Activated CD4-positive, CD25-positive, alpha-beta regulatory T cell (primary cell): ENCODE results near the gene GBF1.
"Not testable (repeated sequence)": the region's sequence is repeated elsewhere in the genome, so short reads cannot be mapped to it uniquely, and the experiment has no call there.

Source experiments
- DNase-seq, 4 experiments: peaks; one replicate each; lab custom pipeline; 2025; lab: John Stamatoyannopoulos, UW

The GBF1 gene

GRCh38 chr10:102306710-102307109, 61.4 kb downstream of the GBF1 start:
- no peak for DNase-seq

DNA sequence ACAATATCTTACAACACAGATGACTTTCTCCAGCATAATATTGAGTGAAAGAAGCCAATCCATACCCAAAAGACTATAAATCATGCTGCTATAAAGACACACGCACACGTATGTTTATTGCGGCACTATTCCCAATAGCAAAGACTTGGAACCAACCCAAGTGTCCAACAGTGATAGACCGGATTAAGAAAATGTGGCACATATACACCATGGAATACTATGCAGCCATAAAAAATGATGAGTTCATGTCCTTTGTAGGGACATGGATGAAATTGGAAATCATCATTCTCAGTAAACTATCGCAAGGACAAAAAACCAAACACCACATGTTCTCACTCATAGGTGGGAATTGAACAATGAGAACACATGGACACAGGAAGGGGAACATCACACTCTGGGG, 63.0 kb downstream of the GBF1 start:
- DNase-seq = not testable (repeated sequence)

DNA sequence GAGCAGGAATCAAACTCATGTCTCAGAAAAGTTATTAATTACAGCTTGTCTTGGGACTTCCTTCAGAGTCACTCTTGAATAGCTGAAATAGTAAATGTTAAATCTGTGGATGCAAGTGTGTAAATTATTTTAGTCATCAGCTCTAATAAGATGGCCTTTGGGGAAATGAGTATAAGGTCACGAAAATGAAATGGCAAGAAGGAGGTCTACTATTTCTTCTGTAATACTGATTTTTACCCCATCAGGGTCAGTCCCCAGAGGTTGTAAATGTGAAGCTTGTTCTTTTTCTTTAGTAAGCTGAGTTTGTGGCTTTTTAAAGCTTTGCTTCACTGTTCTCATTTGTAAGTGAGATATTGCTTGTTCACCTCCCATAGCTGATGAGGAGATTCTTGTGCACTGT, 63.9 kb downstream of the GBF1 start:
- no peak for DNase-seq

GRCh38 chr10:102309916-102310315, 64.6 kb downstream of the GBF1 start:
- DNase-seq = no peak

DNA sequence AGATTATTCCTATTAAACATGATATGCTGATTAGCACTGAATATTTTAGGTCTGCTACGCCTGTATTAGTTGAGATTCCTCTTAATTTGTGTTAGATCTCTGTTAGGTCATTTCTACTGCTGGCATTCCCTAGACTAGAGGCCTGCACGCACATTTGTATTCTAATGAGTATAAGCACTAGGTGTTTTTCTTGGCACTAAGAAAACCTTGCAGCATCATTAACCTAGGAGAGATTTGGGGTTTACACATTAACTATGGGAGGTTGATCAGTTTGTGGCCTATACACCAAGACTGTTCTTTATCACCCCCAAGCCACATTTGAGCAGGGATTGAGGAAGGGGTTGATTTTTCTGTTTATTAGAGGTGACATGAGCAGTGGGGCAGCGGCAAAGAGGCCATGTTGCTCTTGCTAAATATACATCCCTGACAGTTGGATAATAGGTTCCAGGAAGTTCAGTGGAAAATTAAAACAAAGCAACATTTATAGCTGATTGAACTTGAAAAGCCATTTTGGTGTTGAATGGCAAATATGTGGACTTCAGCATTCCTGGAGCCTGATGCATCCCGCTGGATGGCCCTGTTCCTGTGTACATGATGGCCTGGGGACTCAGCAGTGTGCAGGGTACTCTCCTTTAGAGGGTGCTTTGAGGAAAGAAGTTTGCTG, 65.2 kb downstream of the GBF1 start:
- DNase-seq = no peak

DNA sequence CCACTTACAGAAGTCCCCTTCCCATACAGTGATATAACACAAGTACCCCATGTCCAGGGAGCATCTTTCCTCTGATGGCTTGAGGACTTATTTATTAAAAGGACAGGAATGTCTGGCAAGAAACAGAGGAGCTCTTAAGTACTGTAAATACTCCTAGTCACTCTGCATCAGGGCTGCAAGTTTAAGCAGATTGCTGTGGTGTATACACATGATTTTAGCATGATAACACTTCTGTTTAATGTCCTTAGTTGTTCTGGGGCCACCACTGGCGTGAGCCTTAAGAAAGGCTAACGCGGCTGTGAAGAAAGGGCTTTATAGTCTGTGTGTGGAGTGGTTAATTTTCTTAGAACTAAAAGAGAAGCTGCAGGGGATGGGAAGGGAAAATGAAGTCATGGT, 65.7 kb downstream of the GBF1 start:
- DNase-seq = no peak

GRCh38 chr10:102312683-102313082, 67.4 kb downstream of the GBF1 start:
- no peak for DNase-seq

- DNase-seq = no peak
Observed at GRCh38 chr10:102313221-102313896, 68.0 kb downstream of the GBF1 start.

GRCh38 chr10:102314801-102315200, 69.5 kb downstream of the GBF1 start:
- no peak for DNase-seq

GRCh38 chr10:102316421-102316820, 71.1 kb downstream of the GBF1 start:
- no peak for DNase-seq

- peak in 1 of 4 experiments; percentile 9 for DNase-seq
Observed at GRCh38 chr10:102322914-102323313, 77.6 kb downstream of the GBF1 start.

- DNase-seq = no peak
Observed at GRCh38 chr10:102324061-102324460, 78.7 kb downstream of the GBF1 start.

DNA sequence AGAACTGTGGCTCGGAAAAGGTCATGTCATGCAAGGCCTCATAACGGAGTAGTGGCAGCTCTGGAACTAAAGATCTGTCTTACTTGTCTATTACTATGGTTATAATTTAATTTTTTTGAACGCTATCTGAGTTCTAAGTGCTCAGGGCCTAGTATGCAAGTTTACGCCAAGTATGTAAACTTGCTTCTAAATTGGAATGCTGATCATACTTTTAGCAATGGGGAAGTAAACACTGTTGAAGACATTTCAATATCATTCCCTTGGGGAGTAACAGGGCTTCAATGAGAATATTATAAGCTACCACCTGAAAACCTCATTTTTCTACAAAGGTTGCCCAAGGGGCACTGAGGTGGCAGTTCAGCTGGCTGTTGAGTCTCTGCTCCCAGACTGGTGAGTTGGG, 80.7 kb downstream of the GBF1 start:
- no peak for DNase-seq

- DNase-seq = no peak
Observed at GRCh38 chr10:102327002-102327401, 81.7 kb downstream of the GBF1 start.

GRCh38 chr10:102327641-102328040, 82.3 kb downstream of the GBF1 start:
- DNase-seq = no peak

DNA sequence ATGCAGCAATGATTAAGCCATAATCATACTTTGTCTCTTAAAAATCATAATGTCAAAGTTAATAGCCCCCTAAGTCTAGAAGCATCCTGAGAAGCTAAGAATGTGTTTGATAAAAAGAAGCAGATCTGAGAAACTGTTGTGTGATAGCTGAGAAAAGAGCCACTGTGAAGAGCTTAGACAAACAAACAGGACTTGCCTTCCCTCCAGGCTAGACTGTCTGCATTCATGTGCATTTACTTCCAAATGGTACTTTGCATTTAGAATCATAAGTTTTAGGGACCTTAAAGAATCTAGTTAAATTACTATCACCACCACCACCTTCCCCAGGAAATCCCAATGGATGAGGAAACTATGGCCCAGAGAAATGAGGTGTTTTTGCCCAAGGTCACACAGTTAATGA, 87.4 kb downstream of the GBF1 start:
- DNase-seq = no peak

DNA sequence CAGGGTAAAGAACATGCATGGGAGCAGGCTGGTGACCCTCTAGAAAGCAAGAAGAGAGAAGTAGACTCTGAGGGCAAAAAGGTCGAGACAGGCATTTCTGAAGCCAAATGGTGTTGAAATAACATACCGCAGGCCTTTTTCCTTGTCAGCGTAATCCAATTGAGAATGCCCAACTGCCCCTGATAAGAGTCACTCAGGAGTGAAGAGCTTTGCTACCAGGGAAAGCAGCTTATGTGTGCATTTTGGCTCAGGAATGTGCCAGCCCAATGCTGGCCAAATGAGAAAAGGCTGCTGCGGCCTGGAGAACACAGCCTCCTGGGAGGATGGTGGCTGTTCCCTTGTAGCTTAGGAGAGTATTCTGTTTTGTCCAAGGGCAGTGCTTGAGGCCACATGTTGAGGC, 88.8 kb downstream of the GBF1 start:
- no peak for DNase-seq

- no peak for DNase-seq
Observed at GRCh38 chr10:102335184-102335583, 89.9 kb downstream of the GBF1 start.

DNA sequence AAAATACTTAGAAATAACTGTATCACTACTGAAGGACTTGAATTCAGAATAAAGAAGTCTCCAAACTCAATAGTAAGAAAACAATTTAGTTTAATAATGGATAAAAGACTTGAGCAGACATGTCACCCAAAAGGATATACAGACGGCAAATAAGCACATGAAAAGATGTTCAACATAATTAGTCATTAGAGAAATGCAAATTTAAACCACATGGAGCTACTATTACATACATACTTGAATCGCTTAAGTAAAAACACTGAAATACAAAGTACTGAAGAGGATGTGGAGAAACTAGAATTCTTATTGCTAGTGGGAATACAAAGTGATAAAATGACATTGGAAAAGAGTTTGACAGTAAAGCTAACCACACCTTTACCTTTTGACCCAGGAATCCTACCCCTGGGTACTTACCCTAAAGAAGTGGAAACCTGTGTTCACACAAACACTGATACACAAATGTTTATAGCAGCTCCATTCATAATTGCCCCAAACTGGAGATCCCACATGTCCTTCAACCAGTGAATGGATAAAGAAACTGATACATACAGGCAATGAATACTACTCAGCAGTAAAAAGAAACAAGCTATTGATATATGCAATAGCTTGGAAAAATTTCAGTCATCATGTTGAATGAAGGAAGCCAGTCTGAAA, 95.8 kb downstream of the GBF1 start:
- DNase-seq = no peak

DNA sequence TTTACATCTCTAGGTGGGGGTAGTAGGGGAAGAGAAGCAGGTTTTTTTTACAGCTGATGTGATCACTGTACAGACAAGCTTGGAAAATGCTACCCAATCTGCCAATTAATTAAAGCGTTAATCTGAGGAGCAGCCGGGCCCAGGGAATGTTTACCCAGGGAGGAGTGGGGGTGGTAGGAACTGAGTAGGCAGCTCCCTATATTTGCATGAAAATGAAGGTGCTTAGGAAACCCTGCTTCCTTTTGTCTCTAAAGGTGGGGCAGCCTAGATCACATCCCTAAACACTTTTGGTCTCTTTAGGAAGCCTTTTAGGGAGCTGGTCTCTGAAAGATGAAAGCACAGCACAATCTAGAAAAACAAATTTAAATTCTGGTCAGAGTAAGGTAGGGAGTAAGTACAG, 97.1 kb downstream of the GBF1 start:
- DNase-seq = no peak

DNA sequence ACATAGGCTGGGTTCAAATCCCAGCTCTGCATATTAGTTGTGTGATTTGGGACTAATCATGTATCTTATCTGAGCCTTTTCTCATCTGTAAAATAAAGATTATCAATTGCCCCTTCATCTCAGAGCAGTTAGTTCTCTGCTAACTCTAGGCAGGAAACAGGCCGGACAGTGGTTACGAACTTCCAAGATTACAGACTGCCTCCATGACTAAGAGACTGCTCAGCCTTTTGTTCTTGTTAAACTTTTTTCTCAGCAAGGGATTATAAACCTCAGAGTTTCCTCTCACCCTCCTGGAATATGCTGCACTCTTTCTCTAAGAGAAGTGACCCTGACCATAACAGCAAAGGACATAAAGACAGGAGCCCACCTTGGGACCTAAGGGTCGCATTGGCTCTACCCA, 97.6 kb downstream of the GBF1 start:
- no peak for DNase-seq

DNA sequence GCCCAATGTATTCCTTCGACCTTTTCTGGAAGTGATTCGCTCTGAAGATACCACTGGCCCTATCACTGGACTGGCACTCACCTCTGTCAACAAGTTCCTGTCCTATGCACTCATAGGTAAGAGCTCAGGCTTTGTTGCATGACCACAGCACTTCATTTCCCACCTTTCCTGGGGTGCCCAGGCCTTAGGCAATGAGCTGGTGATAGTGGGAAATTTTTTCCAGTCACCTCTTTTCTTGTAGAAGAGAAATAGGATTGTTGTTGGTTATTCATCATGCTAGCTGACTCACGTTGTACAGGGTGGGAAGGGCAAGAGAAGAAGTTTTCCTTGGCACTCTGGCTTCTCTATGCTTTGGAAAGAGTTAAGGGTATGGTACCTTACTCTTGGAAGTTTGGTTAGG, 98.7 kb downstream of the GBF1 start:
- no peak for DNase-seq

GRCh38 chr10:102347236-102347828, 102.0 kb downstream of the GBF1 start:
- DNase-seq = no peak
